WERI-Rb-1 (cell line): ENCODE data around the gene ITGA4.

Source experiments
- DNase-seq: peaks from one replicate; pipeline ENCODE4 v3.0.0-alpha.2; 2020
- H3K27ac ChIP-seq: fragments of 250-450 bp; sonication (Bioruptor Pico); 2 replicates; pipeline ENCODE4 v1.5.1; 2020; ENCODE audit warnings: mild to moderate bottlenecking, moderate library complexity
- H3K27me3 ChIP-seq: fragments of 250-450 bp; sonication (Bioruptor Pico); 2 replicates; pipeline ENCODE4 v1.5.1; 2021; ENCODE audit warnings: mild to moderate bottlenecking, low read depth, moderate library complexity; ENCODE audit not compliant: insufficient read depth, severe bottlenecking
- H3K36me3 ChIP-seq: fragments of 250-450 bp; sonication (Bioruptor Pico); 2 replicates; pipeline ENCODE4 v1.5.1; 2020; ENCODE audit warnings: mild to moderate bottlenecking, moderate library complexity
- H3K4me3 ChIP-seq: 2 replicates; pipeline ENCODE4 v1.5.1; 2011; ENCODE audit warnings: low read depth, mild to moderate bottlenecking, control low read depth, low read length
- H3K9me3 ChIP-seq: fragments of 250-450 bp; sonication (Bioruptor Pico); 2 replicates; pipeline ENCODE4 v1.5.1; 2021; ENCODE audit warnings: mild to moderate bottlenecking, moderate library complexity; ENCODE audit not compliant: severe bottlenecking
- CTCF ChIP-seq: IDR thresholded peaks from 2 replicates; pipeline ENCODE4 v1.5.1; 2011; ENCODE audit warnings: low read depth, mild to moderate bottlenecking, control low read depth, inconsistent platforms, low read length

Gene ITGA4

GRCh38 chr2:181466661-181467576 is 9.7 kb downstream of the ITGA4 start:
- Histone ChIP-seq H3K27me3 (no peaks in the 10 kb centered on the region), H3K9me3 (no peaks in the 10 kb centered on the region), H3K4me3 (no peak overlapping the region), H3K27ac (no peak overlapping the region), H3K36me3 (no peaks in the 10 kb centered on the region)
- peak; percentile 66 for DNase-seq
- peak; percentile 66 for TF ChIP-seq CTCF

GRCh38 chr2:181467966-181468707 is 11.0 kb downstream of the ITGA4 start:
- no peaks in the 10 kb centered on the region for H3K36me3 ChIP-seq
- H3K4me3 ChIP-seq: no peak overlapping the region
- no peaks in the 10 kb centered on the region for H3K9me3 ChIP-seq
- no peak overlapping the region for H3K27ac ChIP-seq
- no peaks in the 10 kb centered on the region for H3K27me3 ChIP-seq
- TF ChIP-seq CTCF: no peak
- no peak for DNase-seq

GRCh38 chr2:181468811-181469210 is 11.6 kb downstream of the ITGA4 start:
- H3K4me3 ChIP-seq: no peak overlapping the region
- H3K27me3 ChIP-seq: no peaks in the 10 kb centered on the region
- TF ChIP-seq CTCF: no peak
- no peaks in the 10 kb centered on the region for H3K9me3 ChIP-seq
- H3K27ac ChIP-seq: no peak overlapping the region
- H3K36me3 ChIP-seq: no peaks in the 10 kb centered on the region
- no peak for DNase-seq

GRCh38 chr2:181471226-181471625 is 14.0 kb downstream of the ITGA4 start:
- H3K4me3 ChIP-seq: no peak overlapping the region
- no peak for TF ChIP-seq CTCF
- DNase-seq: no peak
- no peaks in the 10 kb centered on the region for H3K9me3 ChIP-seq
- H3K27me3 ChIP-seq: no peaks in the 10 kb centered on the region
- H3K27ac ChIP-seq: no peak overlapping the region
- H3K36me3 ChIP-seq: no peaks in the 10 kb centered on the region

- Histone ChIP-seq H3K36me3 (no peaks in the 10 kb centered on the region), H3K27ac (no peak overlapping the region), H3K4me3 (no peak overlapping the region), H3K9me3 (no peaks in the 10 kb centered on the region), H3K27me3 (no peaks in the 10 kb centered on the region)
- TF ChIP-seq CTCF: no peak
- DNase-seq: no peak
These were observed 14.6 kb downstream of the ITGA4 start for GRCh38 chr2:181471783-181472182.
